Measurements from ENCODE around the gene SLC4A3. TPM values are rescaled to one million over a fixed set of nuclear protein-coding genes. Genes with fewer than 3 reads are reported as not detected.
"Not testable (repeated sequence)": the region's sequence is repeated elsewhere in the genome, so short reads cannot be mapped to it uniquely, and the experiment has no call there.

The SLC4A3 gene
- polyA plus RNA-seq, 3 donors: 5.4 to 7.1 (median 6.1) TPM

GRCh38 chr2:219671279-219671678 is 43.8 kb downstream of the SLC4A3 start:
- DNase-seq (ENCODE audit: low read depth in 3 of 3, low spot score in 2 of 3): no peak

GRCh38 chr2:219672406-219672805 is 45.0 kb downstream of the SLC4A3 start:
- no peak for DNase-seq (ENCODE audit: low read depth in 3 of 3, low spot score in 2 of 3)

- no peak for DNase-seq (ENCODE audit: low read depth in 3 of 3, low spot score in 2 of 3)
Measured at GRCh38 chr2:219675221-219675620, 47.8 kb downstream of the SLC4A3 start.

GRCh38 chr2:219676586-219676985 is 49.2 kb downstream of the SLC4A3 start:
- DNase-seq (ENCODE audit: low read depth in 3 of 3, low spot score in 2 of 3): no peak

GRCh38 chr2:219679041-219679440 is 51.6 kb downstream of the SLC4A3 start:
- DNase-seq (ENCODE audit: low read depth in 3 of 3, low spot score in 2 of 3): no peak

- no peak for DNase-seq (ENCODE audit: low read depth in 3 of 3, low spot score in 2 of 3)
Measured at GRCh38 chr2:219679571-219679970, 52.1 kb downstream of the SLC4A3 start.

GRCh38 chr2:219680958-219681693 is 53.7 kb downstream of the SLC4A3 start:
- no peak for DNase-seq (ENCODE audit: low read depth in 3 of 3, low spot score in 2 of 3)

- DNase-seq (ENCODE audit: low read depth in 3 of 3, low spot score in 2 of 3): no peak
Measured at GRCh38 chr2:219681694-219682300, 54.4 kb downstream of the SLC4A3 start.

- DNase-seq (ENCODE audit: low read depth in 3 of 3, low spot score in 2 of 3): not testable (repeated sequence)
Measured at GRCh38 chr2:219683474-219683873, 56.0 kb downstream of the SLC4A3 start.

GRCh38 chr2:219684721-219685689 is 57.6 kb downstream of the SLC4A3 start:
- no peak for DNase-seq (ENCODE audit: low read depth in 3 of 3, low spot score in 2 of 3)

- no peak for DNase-seq (ENCODE audit: low read depth in 3 of 3, low spot score in 2 of 3)
Measured at GRCh38 chr2:219687272-219687671, 59.8 kb downstream of the SLC4A3 start.

GRCh38 chr2:219687882-219688559 is 60.6 kb downstream of the SLC4A3 start:
- no peak for DNase-seq (ENCODE audit: low read depth in 3 of 3, low spot score in 2 of 3)

- DNase-seq (ENCODE audit: low read depth in 3 of 3, low spot score in 2 of 3): no peak
Measured at GRCh38 chr2:219688560-219689445, 61.4 kb downstream of the SLC4A3 start.

- peak in 1 of 3 donors; percentile 72 for DNase-seq (ENCODE audit: low read depth in 3 of 3, low spot score in 2 of 3)
Measured at GRCh38 chr2:219689676-219690628, 62.5 kb downstream of the SLC4A3 start.

GRCh38 chr2:219691571-219691970 is 64.1 kb downstream of the SLC4A3 start:
- no peak for DNase-seq (ENCODE audit: low read depth in 3 of 3, low spot score in 2 of 3)
